Measurements from ENCODE around the gene ZNF593OS. TPM values are rescaled to one million over a fixed set of nuclear protein-coding genes. Genes with fewer than 3 reads are reported as not detected.

ZNF593OS gene
- total and polyA plus RNA-seq, 2 experiments from 2014 or later: 0.10 to 0.45 TPM

DNA sequence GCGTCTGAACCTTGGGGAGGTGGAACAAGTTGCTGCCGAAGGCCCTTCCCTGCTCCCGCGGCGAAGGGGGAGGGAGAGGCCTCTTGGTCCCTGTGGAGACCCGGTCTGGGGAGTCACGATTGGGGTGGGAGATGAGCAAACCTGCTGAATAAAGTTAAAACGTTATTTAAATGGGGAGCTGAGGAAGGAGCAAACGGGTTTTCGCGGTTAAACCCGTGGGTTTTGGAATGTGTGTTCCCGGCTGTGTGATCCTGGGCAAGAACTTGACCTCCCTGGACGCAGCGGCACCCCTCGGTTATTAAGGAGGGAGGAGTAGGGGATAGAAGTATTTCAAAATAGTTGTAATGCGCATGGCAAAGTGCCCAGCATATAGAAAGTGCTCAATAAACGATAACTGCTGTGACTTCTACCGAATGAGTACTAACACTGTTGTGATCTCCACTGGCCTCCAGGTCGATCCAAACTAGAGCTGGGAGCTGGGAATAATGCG lies 9.4 kb downstream of the ZNF593OS start:
- Histone ChIP-seq H3K4me2 (peak overlapping the region; percentile 97), H3K27me3 (peaks cover 12% of the 10 kb centered on the region), H3K79me2 (no peaks in the 10 kb centered on the region), H3K4me3 (no peak overlapping the region), H3K9me2 (replicated peaks; ENCODE audit: insufficient read depth) (no peaks in the 10 kb centered on the region), H3K9me3 (ENCODE audit: low read depth) (no peaks in the 10 kb centered on the region), H4K20me1 (ENCODE audit: insufficient read depth, poor library complexity, severe bottlenecking) (no peaks in the 10 kb centered on the region), H2AFZ (peak overlapping the region; percentile 86), H3K4me1 (ENCODE audit: insufficient read depth) (peaks cover 20% of the 10 kb centered on the region), H3K27ac (no peak overlapping the region), H3K36me3 (replicated peaks; ENCODE audit: insufficient read depth, low read depth) (no peaks in the 10 kb centered on the region)
- 40% methylated on average over 21 of the region's 21 CpGs for WGBS (ENCODE audit: low lambda C conversion rate, missing lambda C conversion rate)
- DNase-seq (ENCODE audit: low spot score): no peak
- TF ChIP-seq, protein P1, sequence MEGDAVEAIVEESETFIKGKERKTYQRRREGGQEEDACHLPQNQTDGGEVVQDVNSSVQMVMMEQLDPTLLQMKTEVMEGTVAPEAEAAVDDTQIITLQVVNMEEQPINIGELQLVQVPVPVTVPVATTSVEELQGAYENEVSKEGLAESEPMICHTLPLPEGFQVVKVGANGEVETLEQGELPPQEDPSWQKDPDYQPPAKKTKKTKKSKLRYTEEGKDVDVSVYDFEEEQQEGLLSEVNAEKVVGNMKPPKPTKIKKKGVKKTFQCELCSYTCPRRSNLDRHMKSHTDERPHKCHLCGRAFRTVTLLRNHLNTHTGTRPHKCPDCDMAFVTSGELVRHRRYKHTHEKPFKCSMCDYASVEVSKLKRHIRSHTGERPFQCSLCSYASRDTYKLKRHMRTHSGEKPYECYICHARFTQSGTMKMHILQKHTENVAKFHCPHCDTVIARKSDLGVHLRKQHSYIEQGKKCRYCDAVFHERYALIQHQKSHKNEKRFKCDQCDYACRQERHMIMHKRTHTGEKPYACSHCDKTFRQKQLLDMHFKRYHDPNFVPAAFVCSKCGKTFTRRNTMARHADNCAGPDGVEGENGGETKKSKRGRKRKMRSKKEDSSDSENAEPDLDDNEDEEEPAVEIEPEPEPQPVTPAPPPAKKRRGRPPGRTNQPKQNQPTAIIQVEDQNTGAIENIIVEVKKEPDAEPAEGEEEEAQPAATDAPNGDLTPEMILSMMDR (IDR thresholded peaks at IDR 0.05; ENCODE audit: poor library complexity): no peak
- TF ChIP-seq EZH2 (IDR thresholded peaks at IDR 0.05; ENCODE audit: borderline replicate concordance) (no peak), EZH2phosphoT487 (IDR thresholded peaks at IDR 0.05; ENCODE audit: low read depth, severe bottlenecking, unreplicated experiment) (no peak)

DNA sequence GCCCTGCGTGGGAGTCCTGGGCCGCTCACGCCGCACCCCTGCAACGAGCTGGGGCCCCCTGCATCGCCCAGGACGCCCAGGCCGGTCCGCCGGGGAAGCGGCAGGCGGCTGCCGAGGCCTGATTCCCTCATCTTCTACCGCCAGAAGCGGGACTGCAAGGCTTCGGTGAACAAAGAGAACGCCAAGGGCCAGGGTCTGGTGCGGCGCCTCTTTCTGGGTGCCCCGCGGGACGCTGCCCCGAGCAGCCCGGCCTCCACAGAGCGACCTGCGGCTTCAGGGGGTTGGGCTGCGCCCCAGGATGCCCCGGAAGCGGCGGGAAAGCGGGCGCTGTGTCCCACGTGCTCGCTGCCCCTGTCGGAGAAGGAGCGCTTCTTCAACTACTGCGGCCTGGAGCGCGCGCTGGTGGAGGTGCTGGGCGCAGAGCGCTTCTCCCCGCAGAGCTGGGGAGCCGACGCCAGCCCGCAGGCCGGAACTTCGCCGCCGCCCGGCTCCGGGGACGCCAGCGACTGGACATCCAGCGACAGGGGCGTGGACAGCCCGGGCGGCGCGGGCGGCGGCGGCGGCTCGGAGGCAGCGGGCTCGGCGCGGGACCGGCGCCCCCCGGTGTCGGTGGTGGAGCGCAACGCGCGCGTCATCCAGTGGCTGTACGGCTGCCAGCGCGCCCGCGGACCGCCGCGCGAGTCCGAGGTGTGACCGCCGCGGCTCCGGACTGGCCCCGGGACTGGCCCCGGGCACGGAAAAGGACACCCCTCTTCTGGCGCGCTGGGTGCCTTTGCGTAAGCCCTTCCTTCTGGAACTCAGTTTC lies 10.0 kb downstream of the ZNF593OS start:
- Histone ChIP-seq H3K27me3 (peaks cover 15% of the 10 kb centered on the region), H3K9me2 (replicated peaks; ENCODE audit: insufficient read depth) (no peaks in the 10 kb centered on the region), H3K27ac (no peak overlapping the region), H3K4me3 (peak overlapping the region; percentile 27), H3K36me3 (replicated peaks; ENCODE audit: insufficient read depth, low read depth) (no peaks in the 10 kb centered on the region), H2AFZ (peak overlapping the region; percentile 86), H3K4me2 (peak overlapping the region; percentile 97), H3K9me3 (ENCODE audit: low read depth) (no peaks in the 10 kb centered on the region), H4K20me1 (ENCODE audit: insufficient read depth, poor library complexity, severe bottlenecking) (no peaks in the 10 kb centered on the region), H3K79me2 (no peaks in the 10 kb centered on the region), H3K4me1 (ENCODE audit: insufficient read depth) (peaks cover 20% of the 10 kb centered on the region)
- WGBS (ENCODE audit: low lambda C conversion rate, missing lambda C conversion rate): 3% methylated on average over 61 of the region's 98 CpGs
- DNase-seq (ENCODE audit: low spot score): peak; percentile 80
- TF ChIP-seq EZH2 (IDR thresholded peaks at IDR 0.05; ENCODE audit: borderline replicate concordance): no peak
- TF ChIP-seq, protein P1 (IDR thresholded peaks at IDR 0.05; ENCODE audit: poor library complexity): peak; percentile 15

DNA sequence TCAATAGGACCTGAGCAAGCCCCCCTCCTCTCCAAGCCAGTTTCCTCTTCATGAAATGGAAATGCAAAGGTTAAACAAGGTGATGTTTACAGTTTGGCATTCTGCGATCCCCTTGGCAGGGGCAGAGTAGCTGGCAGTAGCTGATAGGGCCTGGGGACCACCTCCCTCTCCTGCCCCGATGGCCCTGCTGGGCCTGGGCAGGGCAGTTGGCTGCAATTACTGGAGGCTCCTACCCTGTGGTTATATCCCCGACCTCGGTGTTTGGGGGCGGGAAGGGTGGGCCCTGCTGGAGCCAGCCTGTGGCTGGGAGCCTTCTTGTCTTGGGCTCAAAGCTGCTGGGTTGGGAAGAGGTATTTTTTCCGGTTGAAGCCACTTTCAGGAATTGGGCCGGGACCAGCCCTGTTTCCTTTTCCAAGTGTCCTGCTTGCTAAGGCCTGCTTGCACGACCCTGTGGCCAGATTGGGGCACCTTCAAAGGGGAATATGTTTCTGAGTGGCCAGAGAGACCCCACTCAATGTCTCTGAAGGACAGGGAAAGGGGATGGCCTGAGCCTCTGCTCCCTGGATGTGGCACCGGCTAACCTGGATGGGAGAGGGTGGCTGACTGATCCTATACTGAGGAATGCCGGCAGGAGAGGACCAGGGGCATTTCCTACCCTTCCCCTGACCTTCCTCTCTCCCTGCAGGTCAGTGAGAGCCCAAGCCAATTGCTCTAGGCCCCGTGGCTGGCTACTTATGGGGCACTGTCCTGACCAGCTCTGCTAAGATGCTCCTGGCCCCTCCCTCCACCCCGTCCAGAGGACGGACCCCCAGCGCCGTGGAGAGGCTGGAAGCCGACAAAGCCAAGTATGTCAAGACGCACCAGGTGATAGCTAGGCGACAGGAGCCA lies 10.9 kb downstream of the ZNF593OS start:
- Histone ChIP-seq H2AFZ (peak overlapping the region; percentile 83), H3K27me3 (peaks cover 17% of the 10 kb centered on the region), H3K79me2 (no peaks in the 10 kb centered on the region), H3K27ac (no peak overlapping the region), H3K36me3 (replicated peaks; ENCODE audit: insufficient read depth, low read depth) (no peaks in the 10 kb centered on the region), H4K20me1 (ENCODE audit: insufficient read depth, poor library complexity, severe bottlenecking) (no peaks in the 10 kb centered on the region), H3K4me2 (peak overlapping the region; percentile 97), H3K9me3 (ENCODE audit: low read depth) (no peaks in the 10 kb centered on the region), H3K9me2 (replicated peaks; ENCODE audit: insufficient read depth) (no peaks in the 10 kb centered on the region), H3K4me1 (ENCODE audit: insufficient read depth) (peaks cover 20% of the 10 kb centered on the region), H3K4me3 (peak overlapping the region; percentile 27)
- no peak for DNase-seq (ENCODE audit: low spot score)
- 43% methylated on average over 16 of the region's 18 CpGs for WGBS (ENCODE audit: low lambda C conversion rate, missing lambda C conversion rate)
- TF ChIP-seq EZH2 (IDR thresholded peaks at IDR 0.05; ENCODE audit: borderline replicate concordance): no peak
- TF ChIP-seq, protein P1 (IDR thresholded peaks at IDR 0.05; ENCODE audit: poor library complexity): no peak
- TF ChIP-seq EZH2phosphoT487 (IDR thresholded peaks at IDR 0.05; ENCODE audit: low read depth, severe bottlenecking, unreplicated experiment): no peak
